Fibroblast of pulmonary artery (primary cell): Measurements from ENCODE around the gene RNF144A.

ENCODE experiments used
- DNase-seq: peaks from one replicate; pipeline ENCODE4 v3.0.0-alpha.2; 2010; ENCODE audit warnings: low read depth
- H3K4me3 ChIP-seq: replicated peaks from 2 replicates; pipeline ENCODE4 v1.5.1; 2011; ENCODE audit warnings: low read depth, mild to moderate bottlenecking, control low read depth, low read length, moderate library complexity
- TF ChIP-seq, protein P1 (sequence below): IDR thresholded peaks from 2 replicates; pipeline ENCODE4 v1.5.1; 2011; ENCODE audit warnings: mild to moderate bottlenecking, control low read depth, low read length, inconsistent platforms; ENCODE audit errors: missing control alignments

RNF144A gene

DNA sequence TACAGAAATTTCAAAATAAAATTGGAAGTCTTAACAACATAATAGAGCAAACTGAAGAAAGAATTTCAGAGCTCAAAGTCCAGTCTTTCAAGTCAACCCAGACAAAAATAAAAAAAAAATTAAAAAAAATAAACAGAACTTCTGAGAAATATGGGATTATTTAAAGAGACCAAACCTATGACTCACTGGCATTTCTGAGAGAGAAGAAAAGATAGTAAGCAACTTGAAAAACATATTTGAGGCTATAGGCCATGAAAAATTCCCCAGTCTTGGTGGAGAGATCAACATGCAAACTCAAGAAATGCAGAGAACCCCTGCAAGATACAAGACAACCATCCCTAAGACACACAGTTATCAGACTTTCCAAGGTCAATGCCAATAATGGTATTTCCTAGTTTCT, 167.4 kb downstream of the RNF144A start:
- DNase-seq: no peak
- TF ChIP-seq, protein P1, sequence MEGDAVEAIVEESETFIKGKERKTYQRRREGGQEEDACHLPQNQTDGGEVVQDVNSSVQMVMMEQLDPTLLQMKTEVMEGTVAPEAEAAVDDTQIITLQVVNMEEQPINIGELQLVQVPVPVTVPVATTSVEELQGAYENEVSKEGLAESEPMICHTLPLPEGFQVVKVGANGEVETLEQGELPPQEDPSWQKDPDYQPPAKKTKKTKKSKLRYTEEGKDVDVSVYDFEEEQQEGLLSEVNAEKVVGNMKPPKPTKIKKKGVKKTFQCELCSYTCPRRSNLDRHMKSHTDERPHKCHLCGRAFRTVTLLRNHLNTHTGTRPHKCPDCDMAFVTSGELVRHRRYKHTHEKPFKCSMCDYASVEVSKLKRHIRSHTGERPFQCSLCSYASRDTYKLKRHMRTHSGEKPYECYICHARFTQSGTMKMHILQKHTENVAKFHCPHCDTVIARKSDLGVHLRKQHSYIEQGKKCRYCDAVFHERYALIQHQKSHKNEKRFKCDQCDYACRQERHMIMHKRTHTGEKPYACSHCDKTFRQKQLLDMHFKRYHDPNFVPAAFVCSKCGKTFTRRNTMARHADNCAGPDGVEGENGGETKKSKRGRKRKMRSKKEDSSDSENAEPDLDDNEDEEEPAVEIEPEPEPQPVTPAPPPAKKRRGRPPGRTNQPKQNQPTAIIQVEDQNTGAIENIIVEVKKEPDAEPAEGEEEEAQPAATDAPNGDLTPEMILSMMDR: no peak

DNA sequence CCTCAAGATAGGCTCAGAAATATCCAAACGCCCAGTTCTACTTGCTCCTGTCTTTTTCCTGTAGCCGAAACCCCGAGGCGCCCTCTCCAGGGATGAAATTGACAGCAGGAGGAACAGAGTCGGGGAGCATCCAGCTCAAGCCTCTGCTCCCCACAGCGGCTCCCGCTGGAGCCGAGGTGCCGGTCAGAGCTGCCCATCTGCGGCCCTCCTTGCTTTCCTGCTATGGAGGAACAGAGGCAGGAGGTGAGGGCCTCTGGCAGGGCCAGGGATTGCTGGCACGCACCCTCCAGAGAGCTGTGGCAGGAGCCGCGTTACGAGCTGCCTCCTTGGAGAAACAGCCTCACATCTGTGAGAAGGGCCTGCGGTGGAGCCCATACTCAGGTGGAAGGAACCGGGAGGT, 172.1 kb downstream of the RNF144A start:
- no peak for DNase-seq
- H3K4me3 ChIP-seq: no peak overlapping the region
- TF ChIP-seq, protein P1: no peak

More for the DNA sequence above, 167.4 kb downstream of the RNF144A start:
- no peak overlapping the region for H3K4me3 ChIP-seq

DNA sequence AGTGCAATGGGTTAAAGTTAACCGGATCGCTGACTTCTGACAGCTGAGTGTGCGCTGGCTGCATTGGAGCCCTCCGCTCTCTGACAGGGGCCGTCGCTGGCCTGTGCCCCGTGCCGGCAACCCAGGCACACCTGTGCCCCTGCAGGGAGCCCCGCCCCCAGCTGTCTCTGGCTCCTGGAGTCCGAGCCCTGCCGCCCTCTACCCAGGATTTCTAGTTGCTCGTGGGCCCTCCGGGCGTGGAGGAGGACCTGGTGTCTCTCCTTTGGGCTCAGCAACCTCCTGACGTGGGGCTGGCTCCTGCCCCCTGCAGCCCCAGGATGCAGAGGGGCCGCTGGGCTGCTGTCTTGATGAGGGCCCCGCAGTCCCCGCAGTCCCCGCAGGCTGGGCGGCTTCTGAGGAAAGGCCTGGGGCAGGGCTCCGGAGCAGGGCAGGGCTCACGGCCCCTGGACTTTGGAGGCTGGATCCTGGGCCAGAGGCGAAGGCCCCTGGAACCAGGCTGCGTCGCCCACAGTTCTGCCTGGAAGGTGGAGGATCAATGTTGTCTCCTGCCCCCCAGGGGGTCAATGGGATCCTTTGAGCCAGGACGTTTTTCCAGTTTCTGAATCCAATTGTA, 172.8 kb downstream of the RNF144A start:
- DNase-seq: no peak
- no peak overlapping the region for H3K4me3 ChIP-seq
- TF ChIP-seq, protein P1: no peak

DNA sequence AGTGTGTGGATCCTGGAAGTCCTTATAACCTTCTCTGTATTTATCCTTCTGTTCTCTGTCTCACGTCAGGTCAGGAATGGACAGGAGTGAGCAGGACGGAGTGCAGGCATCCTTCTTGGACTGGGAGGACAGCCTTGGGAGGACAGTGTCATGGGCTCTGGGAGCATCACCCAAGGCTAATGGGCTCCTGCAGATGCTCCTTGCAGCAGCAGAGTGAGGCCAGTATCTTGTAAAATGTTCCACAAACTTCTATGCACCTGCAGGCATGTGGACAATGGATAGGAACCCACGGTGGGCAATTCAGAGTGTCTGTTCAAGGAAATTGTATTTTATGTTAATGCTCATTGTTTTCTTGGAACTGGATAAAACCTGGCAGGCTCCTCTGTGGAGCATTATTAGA, 176.2 kb downstream of the RNF144A start:
- DNase-seq: no peak
- TF ChIP-seq, protein P1: no peak
- no peak overlapping the region for H3K4me3 ChIP-seq
